GM12878 (cell line): ENCODE results near the gene PTPRM. TPM values are rescaled to one million over a fixed set of nuclear protein-coding genes. Genes with fewer than 3 reads are reported as not detected.

Source experiments
- ATAC-seq: fragments of 200-7000 bp; cut with Tn5 transposase; 3 replicates; pipeline ENCODE4 v1.9.1; 2020; ENCODE audit warnings: mild to moderate bottlenecking, moderate library complexity
- BruUV-seq: library from RNA; stranded (reverse); fragments of 400-500 nt; replicated peaks from 2 replicates; lab custom pipeline; 2021; lab: Mats Ljungman, UMichigan
- CTCF ChIA-PET: fragments of 300-600 bp; sonication (Branson Sonifier 250); formaldehyde crosslinking; extraction: SDS; loops from one replicate; lab custom pipeline; 2021; ENCODE audit warnings: inconsistent platforms; lab: Yijun Ruan, JAX
- POLR2A ChIA-PET: fragments of 350-600 bp; formaldehyde crosslinking; extraction: SDS; loops from one replicate; lab custom pipeline; 2021; ENCODE audit warnings: inconsistent platforms; lab: Charles Lee
- RAD21 ChIA-PET: fragments of 300-600 bp; sonication (Branson Sonifier 250); formaldehyde crosslinking; loops from one replicate; lab custom pipeline; 2023; ENCODE audit warnings: antibody characterized with exemption; ENCODE audit not compliant: unreplicated experiment; lab: Charles Lee
- SMC1A ChIA-PET: fragments of 300-600 bp; sonication (Branson Sonifier 250); formaldehyde crosslinking; loops from one replicate; lab custom pipeline; 2023; ENCODE audit not compliant: unreplicated experiment, uncharacterized antibody; lab: Charles Lee
- DNase-seq: peaks from one replicate; pipeline ENCODE4 v3.0.0-alpha.2; 2011; ENCODE audit warnings: low read depth, low spot score
- FAIRE-seq: peaks from 3 replicates; lab custom pipeline; 2011; peaks lifted over from hg19 to GRCh38; lab: Jason Lieb, UNC
- H2AFZ ChIP-seq: 2 replicates; pipeline ENCODE4 v1.6.0; 2011; ENCODE audit warnings: low read depth, low read length, control low read depth; ENCODE audit not compliant: control insufficient read depth
- H3K27ac ChIP-seq: 2 replicates; pipeline ENCODE4 v1.5.1; 2011; ENCODE audit warnings: control low read depth; ENCODE audit not compliant: control insufficient read depth, insufficient read depth
- H3K27me3 ChIP-seq, 2 experiments: replicated peaks in 1 of 2; 2 replicates each; pipeline versions ENCODE4 v1.6.0 to v1.6.1; 2011; ENCODE audit warnings: low read length in 1 of 2; ENCODE audit not compliant: control insufficient read depth in 2 of 2, insufficient read depth in 2 of 2
- H3K36me3 ChIP-seq, 2 experiments: 2 replicates each; pipeline ENCODE4 v1.5.1; 2011; ENCODE audit warnings: low read length in 1 of 2; ENCODE audit not compliant: control insufficient read depth in 2 of 2, insufficient read depth in 2 of 2
- H3K4me1 ChIP-seq: 2 replicates; pipeline ENCODE4 v1.6.1; 2011; ENCODE audit warnings: mild to moderate bottlenecking, low read length, moderate library complexity, mixed read lengths; ENCODE audit not compliant: control insufficient read depth, insufficient read depth
- H3K4me2 ChIP-seq: 2 replicates; pipeline ENCODE4 v1.6.0; 2011; ENCODE audit warnings: control low read depth; ENCODE audit not compliant: control insufficient read depth, insufficient read depth
- H3K4me3 ChIP-seq: fragments of 200-600 bp; sonication (generic); 2 replicates; pipeline ENCODE4 v1.5.1; 2016
- H3K79me2 ChIP-seq: 2 replicates; pipeline ENCODE4 v1.6.0; 2011; ENCODE audit warnings: low read length; ENCODE audit not compliant: control insufficient read depth, insufficient read depth
- H3K9ac ChIP-seq: 2 replicates; pipeline ENCODE4 v1.8.0; 2011; ENCODE audit warnings: low read length, control low read depth, mixed read lengths; ENCODE audit not compliant: control insufficient read depth, insufficient read depth
- H3K9me3 ChIP-seq: replicated peaks from 3 replicates; pipeline ENCODE4 v1.5.1; 2011; ENCODE audit warnings: mild to moderate bottlenecking, low read length; ENCODE audit not compliant: control insufficient read depth, insufficient read depth
- H4K20me1 ChIP-seq: 2 replicates; pipeline ENCODE4 v1.6.0; 2011; ENCODE audit not compliant: control insufficient read depth, insufficient read depth
- CBFB ChIP-seq: IDR thresholded peaks from 2 replicates; pipeline ENCODE4 v1.6.1; 2016; ENCODE audit warnings: antibody characterized with exemption, low read depth
- DPF2 ChIP-seq: fragments of 450-650 bp; IDR thresholded peaks from 2 replicates; pipeline ENCODE4 v1.6.1; 2017; ENCODE audit warnings: mild to moderate bottlenecking
- IKZF2 ChIP-seq, 2 experiments: fragments of 450-650 bp; IDR thresholded peaks; 2 replicates each; pipeline ENCODE4 v1.6.1; 2017; ENCODE audit warnings: mild to moderate bottlenecking in 2 of 2, moderate library complexity in 2 of 2
- KAT2A ChIP-seq: conservative IDR thresholded peaks from 2 replicates; pipeline ENCODE4 v1.6.1; 2011; ENCODE audit warnings: low read depth, low read length; ENCODE audit not compliant: control insufficient read depth
- NFYB ChIP-seq: IDR thresholded peaks from 2 replicates; pipeline ENCODE4 v1.6.1; 2011; ENCODE audit warnings: low read depth, mild to moderate bottlenecking, low read length, improper control_type of control experiment, moderate library complexity; ENCODE audit not compliant: insufficient read depth
- PAX8 ChIP-seq: fragments of 450-650 bp; IDR thresholded peaks from 2 replicates; pipeline ENCODE4 v1.6.1; 2017; ENCODE audit warnings: mild to moderate bottlenecking, moderate library complexity
- RAD51 ChIP-seq: fragments of 450-650 bp; IDR thresholded peaks from 2 replicates; pipeline ENCODE4 v1.6.1; 2016; ENCODE audit warnings: moderate library complexity, mild to moderate bottlenecking, inconsistent platforms
- RELA ChIP-seq: fragments of 450-650 bp; IDR thresholded peaks from 2 replicates; pipeline ENCODE4 v1.8.0; 2014; ENCODE audit warnings: borderline replicate concordance; ENCODE audit not compliant: partially characterized antibody
- RUNX3 ChIP-seq: IDR thresholded peaks from 2 replicates; pipeline ENCODE4 v1.6.1; 2012; ENCODE audit warnings: low read length, inconsistent platforms
- TCF7 ChIP-seq: IDR thresholded peaks from 2 replicates; pipeline ENCODE4 v1.6.1; 2014; ENCODE audit warnings: antibody characterized with exemption, borderline replicate concordance
- ZBTB33 ChIP-seq: fragments of 450-650 bp; IDR thresholded peaks from 2 replicates; pipeline ENCODE4 v1.6.1; 2017; ENCODE audit warnings: mild to moderate bottlenecking
- ZNF274 ChIP-seq: IDR thresholded peaks from one replicate; pipeline ENCODE4 v1.8.0; 2011; ENCODE audit not compliant: insufficient read length, insufficient read depth
- WGBS: methylation state at CpG from one replicate; pipeline ENCODE4 v1.1.6; 2016; ENCODE audit warnings: low lambda C conversion rate; ENCODE audit not compliant: insufficient replicate concordance, insufficient coverage; ENCODE audit errors: missing lambda C conversion rate; 5-methylcytosine and 5-hydroxymethylcytosine counted together
- in situ Hi-C: fragments of 300-500 bp; cut with MboI; formaldehyde crosslinking; loops from 9 replicates; pipeline ENCODE4 v1.14.3; 2018; ENCODE audit warnings: mixed read lengths
- intact Hi-C: fragments of 100-400 bp; cut with micrococcal nuclease; formaldehyde crosslinking; loops from one replicate; pipeline ENCODE4 v1.14.2; 2022; ENCODE audit not compliant: unreplicated experiment
- polyA plus RNA-seq, 11 experiments: library from polyadenylated mRNA; depleted of rRNA in 4 of 11; unstranded in 6 of 11; stranded (reverse) in 5 of 11; fragments of >200 nt; fragmentation: Nextera tagmentation in 4 of 11; fragmentation: Illumina TruSeq in 1 of 11; extraction: Ambion mirVana in 4 of 11; extraction: Trizol in 1 of 11; gene quantifications; 1 replicate in 1 of 11; 2 replicates in 10 of 11; pipeline versions ENCODE4 v1.2.1 to v1.2.3, GENCODE V29; 2011 to 2016; ENCODE audit warnings: inconsistent platforms in 2 of 11, missing spikeins in 2 of 11, low read depth in 1 of 11
- total RNA-seq, 4 experiments: library from RNA; depleted of rRNA in 3 of 4; stranded (reverse); fragments of >200 nt in 3 of 4; fragmentation: Illumina TruSeq in 1 of 4; extraction: Trizol in 1 of 4; gene quantifications; 2 replicates each; pipeline versions ENCODE4 v1.2.1 to v1.2.3, GENCODE V29; 2013 to 2021
- TF ChIP-seq, protein P1 (sequence below): fragments of 450-650 bp; IDR thresholded peaks from 2 replicates; pipeline ENCODE4 v1.6.1; 2017; ENCODE audit warnings: mild to moderate bottlenecking, moderate library complexity
- TF ChIP-seq, protein P2 (sequence below): fragments of 450-650 bp; formaldehyde crosslinking; IDR thresholded peaks from 2 replicates; pipeline ENCODE4 v1.5.0; 2022; ENCODE audit warnings: mild to moderate bottlenecking, missing genetic modification characterization

PTPRM gene
- total and polyA plus RNA-seq, 10 of the 15 experiments (the other 5 are each of a cell fraction or from before 2014, with no cell fraction given) = 0.07 to 22.6 (median 0.60) TPM

DNA sequence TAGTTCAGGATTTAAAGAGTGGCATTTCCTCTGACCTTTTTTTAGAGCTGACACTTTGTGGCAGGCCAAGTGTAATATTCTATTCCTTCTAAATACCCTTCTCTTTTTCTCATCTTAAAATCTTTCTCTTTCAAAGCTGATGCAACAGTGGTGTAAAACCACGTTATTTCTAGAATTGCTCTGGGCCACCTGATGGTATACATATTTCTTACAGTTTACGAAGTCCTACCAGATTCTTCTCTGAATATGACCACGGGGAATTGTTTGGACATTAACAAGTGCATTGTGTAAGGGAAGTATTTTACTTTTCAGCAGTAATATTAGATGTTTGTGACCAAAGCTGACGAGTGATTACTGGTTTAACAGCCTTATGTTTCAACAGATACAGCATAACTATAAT lies 109.9 kb downstream of the PTPRM start (continued):
- no peak for TF ChIP-seq CBFB

DNA sequence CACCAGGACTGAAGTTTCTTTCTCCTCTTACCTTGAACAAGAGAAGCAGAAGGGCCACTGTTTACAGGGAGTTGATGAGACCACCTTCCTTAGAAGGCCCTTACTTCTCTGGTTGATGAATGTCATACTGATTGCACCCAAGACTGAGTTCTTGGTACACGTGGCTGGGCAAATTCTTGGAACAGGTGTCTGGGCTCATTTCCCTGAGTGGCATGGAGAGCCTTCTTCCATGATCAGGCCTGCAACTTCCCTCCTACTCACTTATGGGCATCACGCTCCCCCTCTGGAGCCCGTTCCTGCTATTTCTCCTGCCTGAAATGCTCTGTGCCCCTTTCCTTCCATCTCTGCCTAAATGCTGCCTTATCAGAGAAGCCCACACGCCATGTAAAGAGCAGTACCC lies 110.3 kb downstream of the PTPRM start:
- WGBS = 7% methylated on average over 4 of the region's 4 CpGs
- H3K79me2 ChIP-seq = no peaks in the 10 kb centered on the region
- no peaks in the 10 kb centered on the region for H4K20me1 ChIP-seq
- no peak for DNase-seq
- ATAC-seq = no peak
- no peaks in the 10 kb centered on the region for H3K9me3 ChIP-seq
- H3K4me3 ChIP-seq = no peak overlapping the region
- no peaks in the 10 kb centered on the region for H3K4me1 ChIP-seq
- ChIA-PET RAD21 (no interaction called here), POLR2A (no interaction called here), CTCF (no interaction called here), SMC1A (no interaction called here)
- H3K27me3 ChIP-seq = no peaks in the 10 kb centered on the region
- H3K27ac ChIP-seq = no peak overlapping the region
- no peak overlapping the region for H2AFZ ChIP-seq
- no peak for FAIRE-seq
- intact Hi-C loops (no loop called here), in situ Hi-C loops (no loop called here)
- no peaks in the 10 kb centered on the region for H3K36me3 ChIP-seq
- no peak overlapping the region for H3K4me2 ChIP-seq
- BruUV-seq = no TSS peak
- H3K9ac ChIP-seq = no peak overlapping the region
- TF ChIP-seq DPF2 (no peak), RUNX3 (no peak), IKZF2 (IDR thresholded peaks at IDR 0.05) (no peak), KAT2A (no peak), ZNF274 (no peak), NFYB (no peak), RAD51 (no peak), ZBTB33 (no peak), PAX8 (no peak), TCF7 (no peak), RELA (no peak)
- TF ChIP-seq, protein P1, sequence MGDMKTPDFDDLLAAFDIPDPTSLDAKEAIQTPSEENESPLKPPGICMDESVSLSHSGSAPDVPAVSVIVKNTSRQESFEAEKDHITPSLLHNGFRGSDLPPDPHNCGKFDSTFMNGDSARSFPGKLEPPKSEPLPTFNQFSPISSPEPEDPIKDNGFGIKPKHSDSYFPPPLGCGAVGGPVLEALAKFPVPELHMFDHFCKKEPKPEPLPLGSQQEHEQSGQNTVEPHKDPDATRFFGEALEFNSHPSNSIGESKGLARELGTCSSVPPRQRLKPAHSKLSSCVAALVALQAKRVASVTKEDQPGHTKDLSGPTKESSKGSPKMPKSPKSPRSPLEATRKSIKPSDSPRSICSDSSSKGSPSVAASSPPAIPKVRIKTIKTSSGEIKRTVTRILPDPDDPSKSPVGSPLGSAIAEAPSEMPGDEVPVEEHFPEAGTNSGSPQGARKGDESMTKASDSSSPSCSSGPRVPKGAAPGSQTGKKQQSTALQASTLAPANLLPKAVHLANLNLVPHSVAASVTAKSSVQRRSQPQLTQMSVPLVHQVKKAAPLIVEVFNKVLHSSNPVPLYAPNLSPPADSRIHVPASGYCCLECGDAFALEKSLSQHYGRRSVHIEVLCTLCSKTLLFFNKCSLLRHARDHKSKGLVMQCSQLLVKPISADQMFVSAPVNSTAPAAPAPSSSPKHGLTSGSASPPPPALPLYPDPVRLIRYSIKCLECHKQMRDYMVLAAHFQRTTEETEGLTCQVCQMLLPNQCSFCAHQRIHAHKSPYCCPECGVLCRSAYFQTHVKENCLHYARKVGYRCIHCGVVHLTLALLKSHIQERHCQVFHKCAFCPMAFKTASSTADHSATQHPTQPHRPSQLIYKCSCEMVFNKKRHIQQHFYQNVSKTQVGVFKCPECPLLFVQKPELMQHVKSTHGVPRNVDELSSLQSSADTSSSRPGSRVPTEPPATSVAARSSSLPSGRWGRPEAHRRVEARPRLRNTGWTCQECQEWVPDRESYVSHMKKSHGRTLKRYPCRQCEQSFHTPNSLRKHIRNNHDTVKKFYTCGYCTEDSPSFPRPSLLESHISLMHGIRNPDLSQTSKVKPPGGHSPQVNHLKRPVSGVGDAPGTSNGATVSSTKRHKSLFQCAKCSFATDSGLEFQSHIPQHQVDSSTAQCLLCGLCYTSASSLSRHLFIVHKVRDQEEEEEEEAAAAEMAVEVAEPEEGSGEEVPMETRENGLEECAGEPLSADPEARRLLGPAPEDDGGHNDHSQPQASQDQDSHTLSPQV = no peak
- TF ChIP-seq, protein P2, sequence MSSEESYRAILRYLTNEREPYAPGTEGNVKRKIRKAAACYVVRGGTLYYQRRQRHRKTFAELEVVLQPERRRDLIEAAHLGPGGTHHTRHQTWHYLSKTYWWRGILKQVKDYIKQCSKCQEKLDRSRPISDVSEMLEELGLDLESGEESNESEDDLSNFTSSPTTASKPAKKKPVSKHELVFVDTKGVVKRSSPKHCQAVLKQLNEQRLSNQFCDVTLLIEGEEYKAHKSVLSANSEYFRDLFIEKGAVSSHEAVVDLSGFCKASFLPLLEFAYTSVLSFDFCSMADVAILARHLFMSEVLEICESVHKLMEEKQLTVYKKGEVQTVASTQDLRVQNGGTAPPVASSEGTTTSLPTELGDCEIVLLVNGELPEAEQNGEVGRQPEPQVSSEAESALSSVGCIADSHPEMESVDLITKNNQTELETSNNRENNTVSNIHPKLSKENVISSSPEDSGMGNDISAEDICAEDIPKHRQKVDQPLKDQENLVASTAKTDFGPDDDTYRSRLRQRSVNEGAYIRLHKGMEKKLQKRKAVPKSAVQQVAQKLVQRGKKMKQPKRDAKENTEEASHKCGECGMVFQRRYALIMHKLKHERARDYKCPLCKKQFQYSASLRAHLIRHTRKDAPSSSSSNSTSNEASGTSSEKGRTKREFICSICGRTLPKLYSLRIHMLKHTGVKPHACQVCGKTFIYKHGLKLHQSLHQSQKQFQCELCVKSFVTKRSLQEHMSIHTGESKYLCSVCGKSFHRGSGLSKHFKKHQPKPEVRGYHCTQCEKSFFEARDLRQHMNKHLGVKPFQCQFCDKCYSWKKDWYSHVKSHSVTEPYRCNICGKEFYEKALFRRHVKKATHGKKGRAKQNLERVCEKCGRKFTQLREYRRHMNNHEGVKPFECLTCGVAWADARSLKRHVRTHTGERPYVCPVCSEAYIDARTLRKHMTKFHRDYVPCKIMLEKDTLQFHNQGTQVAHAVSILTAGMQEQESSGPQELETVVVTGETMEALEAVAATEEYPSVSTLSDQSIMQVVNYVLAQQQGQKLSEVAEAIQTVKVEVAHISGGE (CRISPR knock-in tag) = no peak
